HFF-Myc (cell line): ENCODE data around the gene AFAP1L2.

ENCODE experiments used
- DNase-seq: peaks from one replicate; pipeline ENCODE4 v3.0.0-alpha.2; 2011; ENCODE audit warnings: low read depth; ENCODE audit errors: extremely low read depth
- H3K4me3 ChIP-seq: replicated peaks from 2 replicates; pipeline ENCODE4 v1.5.1; 2011; ENCODE audit warnings: low read depth, mild to moderate bottlenecking, control low read depth, low read length
- CTCF ChIP-seq: IDR thresholded peaks from 2 replicates; pipeline ENCODE4 v1.5.1; 2012; ENCODE audit warnings: mild to moderate bottlenecking, low read depth, low read length, control low read depth; ENCODE audit errors: missing control alignments

Gene AFAP1L2

GRCh38 chr10:114347791-114348190 is 56.5 kb downstream of the AFAP1L2 start:
- no peak for TF ChIP-seq CTCF
- DNase-seq = no peak
- H3K4me3 ChIP-seq = no peak overlapping the region

GRCh38 chr10:114347241-114347640 is 57.1 kb downstream of the AFAP1L2 start:
- no peak for TF ChIP-seq CTCF
- no peak for DNase-seq
- H3K4me3 ChIP-seq = no peak overlapping the region

GRCh38 chr10:114346176-114347031 is 57.9 kb downstream of the AFAP1L2 start:
- no peak for DNase-seq
- TF ChIP-seq CTCF = no peak

GRCh38 chr10:114345701-114346100 is 58.6 kb downstream of the AFAP1L2 start:
- no peak for TF ChIP-seq CTCF
- no peak for DNase-seq
- H3K4me3 ChIP-seq = no peak overlapping the region

More at GRCh38 chr10:114346176-114347031, 57.9 kb downstream of the AFAP1L2 start:
- H3K4me3 ChIP-seq = no peak overlapping the region

- DNase-seq = no peak
- no peak overlapping the region for H3K4me3 ChIP-seq
- TF ChIP-seq CTCF = no peak
These were observed 60.4 kb downstream of the AFAP1L2 start for GRCh38 chr10:114343623-114344505.

GRCh38 chr10:114342976-114343375 is 61.3 kb downstream of the AFAP1L2 start:
- no peak for TF ChIP-seq CTCF
- no peak overlapping the region for H3K4me3 ChIP-seq
- no peak for DNase-seq
